ENCODE results near the gene HABP4. TPM values are rescaled to one million over a fixed set of nuclear protein-coding genes. Genes with fewer than 3 reads are reported as not detected.

HABP4 gene
- total RNA-seq, 1 donor from 2014 or later: 23.1 TPM

DNA sequence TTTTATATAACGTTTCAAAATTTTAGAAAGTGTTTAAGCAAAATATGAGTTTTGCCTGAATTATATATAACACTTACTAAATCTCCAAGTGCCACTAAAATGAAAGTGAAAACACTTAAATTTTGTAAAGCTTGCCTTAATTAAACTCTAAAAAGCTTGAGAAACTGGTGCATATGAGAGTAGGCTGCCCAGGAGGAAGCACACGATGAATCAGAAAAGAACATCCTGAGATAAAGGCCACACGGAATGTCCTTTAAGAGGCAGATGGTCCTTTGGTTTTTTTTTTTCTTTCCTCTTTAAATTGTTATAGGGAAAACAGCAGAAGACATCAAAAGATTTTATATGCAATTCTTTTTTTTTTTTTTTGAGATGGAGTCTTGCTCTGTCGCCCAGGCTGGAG is 60.3 kb downstream of the HABP4 start:
- Histone ChIP-seq H3K4me3 (no peak overlapping the region), H3K27ac (replicated peaks) (peak overlapping the region; percentile 17), H3K4me1 (peaks cover 38% of the 10 kb centered on the region), H3K27me3 (ENCODE audit: low read depth) (no peaks in the 10 kb centered on the region), H3K36me3 (peaks cover 14% of the 10 kb centered on the region), H3K9me3 (replicated peaks) (no peaks in the 10 kb centered on the region)
- intact Hi-C loops (cut with micrococcal nuclease): no loop called here
- TF ChIP-seq, protein P1, sequence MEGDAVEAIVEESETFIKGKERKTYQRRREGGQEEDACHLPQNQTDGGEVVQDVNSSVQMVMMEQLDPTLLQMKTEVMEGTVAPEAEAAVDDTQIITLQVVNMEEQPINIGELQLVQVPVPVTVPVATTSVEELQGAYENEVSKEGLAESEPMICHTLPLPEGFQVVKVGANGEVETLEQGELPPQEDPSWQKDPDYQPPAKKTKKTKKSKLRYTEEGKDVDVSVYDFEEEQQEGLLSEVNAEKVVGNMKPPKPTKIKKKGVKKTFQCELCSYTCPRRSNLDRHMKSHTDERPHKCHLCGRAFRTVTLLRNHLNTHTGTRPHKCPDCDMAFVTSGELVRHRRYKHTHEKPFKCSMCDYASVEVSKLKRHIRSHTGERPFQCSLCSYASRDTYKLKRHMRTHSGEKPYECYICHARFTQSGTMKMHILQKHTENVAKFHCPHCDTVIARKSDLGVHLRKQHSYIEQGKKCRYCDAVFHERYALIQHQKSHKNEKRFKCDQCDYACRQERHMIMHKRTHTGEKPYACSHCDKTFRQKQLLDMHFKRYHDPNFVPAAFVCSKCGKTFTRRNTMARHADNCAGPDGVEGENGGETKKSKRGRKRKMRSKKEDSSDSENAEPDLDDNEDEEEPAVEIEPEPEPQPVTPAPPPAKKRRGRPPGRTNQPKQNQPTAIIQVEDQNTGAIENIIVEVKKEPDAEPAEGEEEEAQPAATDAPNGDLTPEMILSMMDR (IDR thresholded peaks at IDR 0.05; ENCODE audit: borderline replicate concordance): no peak
- DNase-seq: no peak

DNA sequence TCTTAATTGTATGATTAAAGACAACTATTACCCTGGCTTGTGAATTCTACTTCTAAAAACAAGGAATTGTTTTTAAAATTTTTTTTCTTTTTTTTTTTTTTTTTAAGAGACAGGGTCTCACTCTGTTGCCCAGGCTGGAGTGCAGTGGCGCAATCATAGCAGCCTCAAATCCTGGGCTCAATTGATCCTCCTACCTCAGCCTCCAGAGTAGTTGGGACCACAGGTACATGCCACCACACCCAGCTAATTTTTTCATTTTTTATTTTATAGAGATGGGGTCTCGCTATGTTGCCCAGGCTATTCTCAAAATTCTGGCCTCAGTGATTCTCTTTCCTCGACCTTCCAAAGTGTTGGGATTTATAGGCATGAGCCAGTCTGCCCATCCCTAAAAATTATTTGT is 62.3 kb downstream of the HABP4 start:
- Histone ChIP-seq H3K27ac (replicated peaks) (no peak overlapping the region), H3K4me3 (no peak overlapping the region), H3K9me3 (replicated peaks) (no peaks in the 10 kb centered on the region), H3K27me3 (ENCODE audit: low read depth) (no peaks in the 10 kb centered on the region), H3K4me1 (peaks cover 41% of the 10 kb centered on the region), H3K36me3 (peaks cover 14% of the 10 kb centered on the region)
- TF ChIP-seq, protein P1 (IDR thresholded peaks at IDR 0.05; ENCODE audit: borderline replicate concordance): no peak
- DNase-seq: no peak
- intact Hi-C loops (cut with micrococcal nuclease): no loop called here

DNA sequence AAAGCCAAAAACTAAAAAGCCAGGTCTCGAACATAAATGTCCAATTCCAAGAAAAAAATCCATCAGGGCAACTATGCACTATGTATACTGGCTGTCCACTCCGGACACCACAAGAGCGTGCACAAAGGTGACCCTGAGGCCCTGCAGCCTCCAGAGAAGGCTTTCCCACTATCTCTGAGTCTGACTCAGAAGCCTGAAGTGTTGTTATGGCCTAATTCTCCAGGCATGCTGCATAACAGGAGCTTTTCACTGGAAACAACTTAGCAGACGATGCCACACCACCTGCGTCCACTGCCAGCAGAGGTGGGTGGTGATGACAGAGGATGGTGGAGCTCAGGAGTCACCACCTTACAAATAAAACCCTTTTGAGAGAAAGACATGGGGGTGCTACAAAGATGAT is 63.7 kb downstream of the HABP4 start:
- no peaks in the 10 kb centered on the region for H3K27me3 ChIP-seq (ENCODE audit: low read depth)
- no peak for DNase-seq
- TF ChIP-seq, protein P1 (IDR thresholded peaks at IDR 0.05; ENCODE audit: borderline replicate concordance): no peak
- no peak overlapping the region for H3K4me3 ChIP-seq
- H3K9me3 ChIP-seq (replicated peaks): no peaks in the 10 kb centered on the region
- peaks cover 14% of the 10 kb centered on the region for H3K36me3 ChIP-seq
- intact Hi-C loops (cut with micrococcal nuclease): no loop called here
- peaks cover 29% of the 10 kb centered on the region for H3K4me1 ChIP-seq
- peak overlapping the region; percentile 67 for H3K27ac ChIP-seq (replicated peaks)

DNA sequence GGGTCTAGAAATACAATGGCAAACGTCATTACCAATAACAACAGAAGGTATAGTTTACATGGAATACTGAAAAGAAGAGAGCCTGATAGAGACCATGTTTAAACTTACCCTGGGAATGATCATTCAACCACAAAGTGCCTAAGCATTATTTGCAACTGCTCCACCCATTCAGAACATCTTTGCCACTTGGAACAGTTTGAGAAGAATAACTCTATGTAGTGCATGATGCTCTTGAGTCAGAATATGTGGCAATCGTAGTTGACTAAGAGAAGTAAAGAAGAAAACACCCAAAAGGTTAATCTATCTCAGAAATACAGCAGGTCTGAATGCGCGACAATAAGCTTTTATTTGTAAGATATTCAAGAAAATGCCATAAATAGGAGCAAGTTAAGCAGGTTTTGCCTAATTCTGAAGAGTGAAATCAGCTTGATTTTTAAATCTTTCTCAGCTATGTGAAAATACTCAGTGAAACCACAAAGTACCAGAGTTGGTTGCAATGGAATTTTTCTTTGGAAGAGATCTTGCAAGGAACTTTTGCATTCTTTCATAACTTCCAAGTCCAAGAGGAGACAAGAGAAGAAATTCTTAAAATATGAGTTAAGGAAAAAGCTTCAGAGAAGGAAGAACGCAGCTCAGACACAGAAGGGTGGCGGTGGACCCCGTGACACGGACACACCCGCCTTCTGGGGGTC is 64.3 kb downstream of the HABP4 start:
- DNase-seq: no peak
- intact Hi-C loops (cut with micrococcal nuclease): no loop called here
- H3K4me3 ChIP-seq: peak overlapping the region; percentile 25
- peaks cover 14% of the 10 kb centered on the region for H3K36me3 ChIP-seq
- no peaks in the 10 kb centered on the region for H3K27me3 ChIP-seq (ENCODE audit: low read depth)
- TF ChIP-seq, protein P1 (IDR thresholded peaks at IDR 0.05; ENCODE audit: borderline replicate concordance): no peak
- peaks cover 23% of the 10 kb centered on the region for H3K4me1 ChIP-seq
- H3K9me3 ChIP-seq (replicated peaks): no peaks in the 10 kb centered on the region
- H3K27ac ChIP-seq (replicated peaks): peak overlapping the region; percentile 67

DNA sequence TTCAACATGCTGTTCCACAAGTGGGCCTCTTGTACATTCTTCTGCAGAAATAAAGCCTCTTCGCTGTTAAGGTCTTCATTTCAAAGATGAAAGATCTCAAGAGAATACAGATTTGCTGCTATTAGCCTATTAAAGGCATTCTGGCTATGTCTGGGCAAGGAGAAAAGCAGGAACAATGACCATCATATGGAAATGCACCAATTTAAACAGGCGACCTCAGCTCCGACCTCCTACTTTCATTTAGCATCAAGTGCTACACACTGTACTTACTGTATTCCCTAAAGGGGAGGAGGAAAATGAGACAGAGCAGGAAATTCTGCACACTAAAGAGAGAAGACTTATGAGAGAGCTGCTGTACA is 64.8 kb downstream of the HABP4 start:
- DNase-seq: no peak
- Histone ChIP-seq H3K4me1 (peaks cover 20% of the 10 kb centered on the region), H3K4me3 (peak overlapping the region; percentile 25), H3K9me3 (replicated peaks) (no peaks in the 10 kb centered on the region), H3K27ac (replicated peaks) (peak overlapping the region; percentile 67), H3K36me3 (peaks cover 14% of the 10 kb centered on the region), H3K27me3 (ENCODE audit: low read depth) (no peaks in the 10 kb centered on the region)
- intact Hi-C loops (cut with micrococcal nuclease): no loop called here
- TF ChIP-seq, protein P1 (IDR thresholded peaks at IDR 0.05; ENCODE audit: borderline replicate concordance): no peak
